CD4-positive, alpha-beta T cell (primary cell): Measurements from ENCODE around the gene GRID1. TPM values are rescaled to one million over a fixed set of nuclear protein-coding genes. Genes with fewer than 3 reads are reported as not detected.

Experiments used
- ATAC-seq: fragments of 200-7000 bp; cut with Tn5 transposase; one replicate; pipeline ENCODE4 v1.10.0; 2022; ENCODE audit warnings: mild to moderate bottlenecking; ENCODE audit not compliant: poor library complexity
- CTCF ChIA-PET: fragments of 350-600 bp; sonication (Branson Sonifier 250); formaldehyde crosslinking; loops from one replicate; lab custom pipeline; 2021; ENCODE audit warnings: antibody characterized with exemption, inconsistent platforms; lab: Charles Lee
- POLR2A ChIA-PET: fragments of 350-600 bp; sonication (Branson Sonifier 250); formaldehyde crosslinking; loops from one replicate; lab custom pipeline; 2021; ENCODE audit warnings: antibody characterized with exemption, inconsistent platforms; lab: Charles Lee
- DNase-seq, 14 experiments: peaks; one replicate each; pipeline ENCODE4 v3.0.0-alpha.2; 2013 to 2020; ENCODE audit warnings: mixed read lengths in 2 of 14
- H3K27ac ChIP-seq, 2 donors: one replicate each; pipeline versions ENCODE4 v1.5.1 to v1.7.0; 2013; ENCODE audit warnings: low read length in 2 of 2, low read depth in 1 of 2, mild to moderate bottlenecking in 1 of 2
- H3K27me3 ChIP-seq, 2 experiments: 1 replicate in 1 of 2; 2 replicates in 1 of 2; pipeline versions ENCODE4 v1.6.1 to v1.7.0; 2013; ENCODE audit warnings: low read length in 2 of 2, control low read depth in 1 of 2, mild to moderate bottlenecking in 1 of 2, moderate library complexity in 1 of 2; ENCODE audit not compliant: insufficient read depth in 2 of 2, control insufficient read depth in 1 of 2
- H3K36me3 ChIP-seq: one replicate; pipeline ENCODE4 v1.6.1; 2013; ENCODE audit warnings: low read length, control low read depth; ENCODE audit not compliant: insufficient read depth
- H3K4me1 ChIP-seq: one replicate; pipeline ENCODE4 v1.6.1; 2013; ENCODE audit warnings: low read length, control low read depth; ENCODE audit not compliant: insufficient read depth
- H3K4me3 ChIP-seq: one replicate; pipeline ENCODE4 v1.5.1; 2013; ENCODE audit warnings: mild to moderate bottlenecking, low read length, moderate library complexity
- H3K9me3 ChIP-seq, 2 experiments: 1 replicate in 1 of 2; 2 replicates in 1 of 2; pipeline versions ENCODE4 v1.6.1 to v1.7.0; 2013; ENCODE audit warnings: low read length in 2 of 2, mild to moderate bottlenecking in 2 of 2, control low read depth in 1 of 2, moderate library complexity in 1 of 2; ENCODE audit not compliant: control insufficient read depth in 1 of 2, insufficient read depth in 1 of 2
- H3K27ac Mint-ChIP-seq: one replicate; pipeline ENCODE4 v1.8.0; 2020; ENCODE audit warnings: mixed read lengths
- H3K27me3 Mint-ChIP-seq: one replicate; pipeline ENCODE4 v1.8.0; 2021; ENCODE audit warnings: mixed read lengths
- H3K36me3 Mint-ChIP-seq: one replicate; pipeline ENCODE4 v1.8.0; 2021; ENCODE audit warnings: low read depth, mixed read lengths
- H3K4me1 Mint-ChIP-seq: one replicate; pipeline ENCODE4 v1.8.0; 2021; ENCODE audit warnings: low read depth, mixed read lengths
- H3K4me3 Mint-ChIP-seq: one replicate; pipeline ENCODE4 v1.8.0; 2020; ENCODE audit warnings: mild to moderate bottlenecking, mixed read lengths
- H3K9me3 Mint-ChIP-seq: one replicate; pipeline ENCODE4 v1.8.0; 2020; ENCODE audit warnings: mixed read lengths
- CTCF ChIP-seq: fragments of 200-600 bp; IDR thresholded peaks from one replicate; pipeline ENCODE4 v1.8.0; 2022; ENCODE audit warnings: antibody characterized with exemption, mild to moderate bottlenecking
- intact Hi-C, 2 experiments: fragments of 100-400 bp; cut with DNase I in 1 of 2; cut with micrococcal nuclease in 1 of 2; formaldehyde crosslinking; loops; one replicate each; pipeline versions ENCODE4 v1.15.1 to v1.9.0; 2023 to 2025; cut with DNase I, micrococcal nuclease
- total RNA-seq, 174 experiments: library from RNA in 2 of 174; stranded (reverse) in 2 of 174; gene quantifications; one replicate each; pipeline ENCODE4 v1.2.3 and lab custom pipeline; 2021 to 2026

Gene GRID1
- total RNA-seq, 2 experiments from 2014 or later, result not detected

- ATAC-seq, result no peak
- DNase-seq, result peak in 1 of 14 experiments; percentile 8
- H3K27ac Mint-ChIP-seq, result no peak overlapping the region
- no peaks in the 10 kb centered on the region for H3K9me3 ChIP-seq
- no peaks in the 10 kb centered on the region for H3K4me1 Mint-ChIP-seq
- intact Hi-C loops, result loop anchor here (5.0 kb wide), 4 partner anchors 383 to 1998 kb away; no protein-coding TSS in a partner anchor
- H3K27me3 Mint-ChIP-seq, result peaks cover 66% of the 10 kb centered on the region
- TF ChIP-seq CTCF, result no peak
- peaks cover 12% of the 10 kb centered on the region for H3K4me1 ChIP-seq
- H3K36me3 Mint-ChIP-seq, result no peaks in the 10 kb centered on the region
- POLR2A ChIA-PET, result no interaction called here
- peaks cover 22 to 52% of the 10 kb centered on the region in 2 experiments for H3K27me3 ChIP-seq
- H3K4me3 Mint-ChIP-seq, result no peak overlapping the region
- no peak overlapping the region for H3K4me3 ChIP-seq
- H3K9me3 Mint-ChIP-seq, result no peaks in the 10 kb centered on the region
- H3K36me3 ChIP-seq, result no peaks in the 10 kb centered on the region
- H3K27ac ChIP-seq, result no peak overlapping the region
- CTCF ChIA-PET, result interaction anchor here (1.2 to 1.3 kb wide), 2 partner anchors 25 to 1835 kb away, joined by 3 to 5 read pairs; no protein-coding TSS in a partner anchor
Observed at GRCh38 chr10:86375204-86375603, 8.6 kb upstream of the GRID1 start.

DNA sequence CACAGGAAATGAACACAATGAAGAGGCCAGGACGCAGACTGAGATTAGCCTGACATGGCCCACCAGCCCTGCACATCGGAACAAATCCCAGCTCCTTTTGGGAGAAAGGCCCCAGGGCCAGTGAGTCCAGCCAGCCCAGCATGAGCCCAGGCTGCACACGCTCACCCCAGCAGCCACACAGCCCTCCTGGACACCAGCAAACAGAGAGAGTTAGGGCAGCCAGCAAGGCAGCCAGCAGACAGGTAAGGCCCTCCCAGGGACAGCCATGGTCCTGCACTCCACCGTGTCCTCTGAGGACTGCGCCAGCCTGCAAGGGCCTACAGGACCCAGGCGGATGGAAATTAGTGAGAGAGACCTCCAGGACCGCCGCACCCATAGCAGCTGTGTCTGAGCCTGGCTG, 8.1 kb upstream of the GRID1 start:
- no peak for TF ChIP-seq CTCF
- H3K4me3 ChIP-seq, result no peak overlapping the region
- CTCF ChIA-PET, result interaction anchor here (1.2 to 1.3 kb wide), 2 partner anchors 25 to 1834 kb away, joined by 3 to 5 read pairs; no protein-coding TSS in a partner anchor
- no peak overlapping the region for H3K27ac ChIP-seq
- H3K4me1 ChIP-seq, result peaks cover 12% of the 10 kb centered on the region
- H3K9me3 ChIP-seq, result no peaks in the 10 kb centered on the region
- H3K27me3 ChIP-seq, result peaks cover 21 to 48% of the 10 kb centered on the region in 2 experiments
- Mint-ChIP-seq H3K4me1 (no peaks in the 10 kb centered on the region), H3K27ac (no peak overlapping the region), H3K9me3 (no peaks in the 10 kb centered on the region), H3K36me3 (no peaks in the 10 kb centered on the region), H3K4me3 (no peak overlapping the region), H3K27me3 (peaks cover 66% of the 10 kb centered on the region)
- POLR2A ChIA-PET, result no interaction called here
- intact Hi-C loops, result loop anchor here (5.0 kb wide), 4 partner anchors 382 to 1997 kb away; no protein-coding TSS in a partner anchor
- DNase-seq (peak in 1 of 14 experiments; percentile 20), ATAC-seq (no peak)
- no peaks in the 10 kb centered on the region for H3K36me3 ChIP-seq

DNA sequence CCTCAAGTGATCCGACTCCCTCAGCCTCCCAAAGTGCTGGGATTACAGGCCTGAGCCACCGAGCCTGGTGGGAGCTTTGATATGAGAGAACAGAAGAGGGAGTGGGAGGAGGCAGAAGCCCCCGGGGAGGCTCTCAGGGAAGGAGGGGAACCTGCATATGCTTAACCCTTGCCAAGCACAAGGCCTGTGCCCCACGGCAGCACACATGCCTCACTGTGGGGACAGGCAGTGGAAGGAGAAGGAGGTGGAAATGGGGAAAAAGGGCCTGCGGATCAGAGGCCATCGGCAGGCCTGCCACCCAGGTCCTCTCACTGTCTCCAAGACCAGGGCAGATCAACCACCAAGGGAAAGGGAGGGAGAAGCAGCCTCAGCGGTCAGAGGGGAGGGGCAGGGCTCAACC, 7.2 kb upstream of the GRID1 start:
- no peak overlapping the region for H3K27ac Mint-ChIP-seq
- no peak overlapping the region for H3K4me3 Mint-ChIP-seq
- H3K4me3 ChIP-seq, result no peak overlapping the region
- intact Hi-C loops, result no loop called here
- H3K4me1 Mint-ChIP-seq, result no peaks in the 10 kb centered on the region
- no peak overlapping the region for H3K27ac ChIP-seq
- ChIA-PET POLR2A (no interaction called here), CTCF (no interaction called here)
- ATAC-seq (no peak), DNase-seq (peak in 1 of 14 experiments; percentile 15)
- peaks cover 12% of the 10 kb centered on the region for H3K4me1 ChIP-seq
- H3K9me3 Mint-ChIP-seq, result no peaks in the 10 kb centered on the region
- H3K36me3 ChIP-seq, result no peaks in the 10 kb centered on the region
- peaks cover 23 to 47% of the 10 kb centered on the region in 2 experiments for H3K27me3 ChIP-seq
- H3K27me3 Mint-ChIP-seq, result peaks cover 67% of the 10 kb centered on the region
- no peaks in the 10 kb centered on the region for H3K36me3 Mint-ChIP-seq
- no peaks in the 10 kb centered on the region for H3K9me3 ChIP-seq
- TF ChIP-seq CTCF, result no peak
